Panc1 (cell line): ENCODE data around the gene TANC1.

ENCODE experiments used
- POLR2AphosphoS5 ChIP-seq: IDR thresholded peaks from 2 replicates; pipeline ENCODE4 v1.6.1; 2012; ENCODE audit warnings: mild to moderate bottlenecking, low read depth, low read length, moderate library complexity
- SIN3A ChIP-seq: IDR thresholded peaks from 2 replicates; pipeline ENCODE4 v1.6.1; 2012; ENCODE audit warnings: low read depth, mild to moderate bottlenecking, low read length, moderate library complexity, borderline replicate concordance; ENCODE audit not compliant: insufficient read depth
- TCF7L2 ChIP-seq: IDR thresholded peaks from 2 replicates; pipeline ENCODE4 v1.6.1; 2011; ENCODE audit warnings: mild to moderate bottlenecking, low read depth, low read length, inconsistent platforms
- TF ChIP-seq, protein P1 (sequence below): fragments of 450-650 bp; IDR thresholded peaks from 2 replicates; pipeline ENCODE4 v1.5.1; 2017; ENCODE audit warnings: mild to moderate bottlenecking
- TF ChIP-seq, protein P2 (sequence below), 2 experiments: IDR thresholded peaks; 2 replicates each; pipeline ENCODE4 v1.6.1; 2011 to 2012; ENCODE audit warnings: low read depth in 2 of 2, control low read depth in 1 of 2, low read length in 1 of 2, mild to moderate bottlenecking in 1 of 2, moderate library complexity in 1 of 2; ENCODE audit not compliant: insufficient read depth in 1 of 2

DNA sequence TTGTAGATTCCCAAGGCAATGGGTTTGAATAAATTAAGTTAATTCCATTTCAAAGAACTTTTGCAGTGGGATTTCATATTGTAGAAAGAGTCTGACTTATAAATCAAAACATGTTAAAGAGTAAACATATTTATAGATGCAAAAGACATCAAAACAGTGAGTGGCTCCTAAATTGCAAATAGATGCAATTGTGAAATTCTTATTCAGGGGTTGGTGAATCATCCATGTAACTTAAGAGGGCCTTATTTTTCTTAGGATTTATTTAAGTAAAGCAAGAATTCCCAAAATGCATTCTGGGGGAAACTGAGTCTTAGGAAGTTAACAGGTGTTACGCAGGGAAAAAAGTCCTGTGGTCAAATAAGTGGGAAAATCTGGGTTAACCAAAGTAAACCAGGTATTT, 11.3 kb downstream of the TANC1 start:
- TF ChIP-seq, protein P1, sequence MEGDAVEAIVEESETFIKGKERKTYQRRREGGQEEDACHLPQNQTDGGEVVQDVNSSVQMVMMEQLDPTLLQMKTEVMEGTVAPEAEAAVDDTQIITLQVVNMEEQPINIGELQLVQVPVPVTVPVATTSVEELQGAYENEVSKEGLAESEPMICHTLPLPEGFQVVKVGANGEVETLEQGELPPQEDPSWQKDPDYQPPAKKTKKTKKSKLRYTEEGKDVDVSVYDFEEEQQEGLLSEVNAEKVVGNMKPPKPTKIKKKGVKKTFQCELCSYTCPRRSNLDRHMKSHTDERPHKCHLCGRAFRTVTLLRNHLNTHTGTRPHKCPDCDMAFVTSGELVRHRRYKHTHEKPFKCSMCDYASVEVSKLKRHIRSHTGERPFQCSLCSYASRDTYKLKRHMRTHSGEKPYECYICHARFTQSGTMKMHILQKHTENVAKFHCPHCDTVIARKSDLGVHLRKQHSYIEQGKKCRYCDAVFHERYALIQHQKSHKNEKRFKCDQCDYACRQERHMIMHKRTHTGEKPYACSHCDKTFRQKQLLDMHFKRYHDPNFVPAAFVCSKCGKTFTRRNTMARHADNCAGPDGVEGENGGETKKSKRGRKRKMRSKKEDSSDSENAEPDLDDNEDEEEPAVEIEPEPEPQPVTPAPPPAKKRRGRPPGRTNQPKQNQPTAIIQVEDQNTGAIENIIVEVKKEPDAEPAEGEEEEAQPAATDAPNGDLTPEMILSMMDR = no peak
- TF ChIP-seq POLR2AphosphoS5 (no peak), SIN3A (no peak), TCF7L2 (no peak)
- TF ChIP-seq, protein P2, sequence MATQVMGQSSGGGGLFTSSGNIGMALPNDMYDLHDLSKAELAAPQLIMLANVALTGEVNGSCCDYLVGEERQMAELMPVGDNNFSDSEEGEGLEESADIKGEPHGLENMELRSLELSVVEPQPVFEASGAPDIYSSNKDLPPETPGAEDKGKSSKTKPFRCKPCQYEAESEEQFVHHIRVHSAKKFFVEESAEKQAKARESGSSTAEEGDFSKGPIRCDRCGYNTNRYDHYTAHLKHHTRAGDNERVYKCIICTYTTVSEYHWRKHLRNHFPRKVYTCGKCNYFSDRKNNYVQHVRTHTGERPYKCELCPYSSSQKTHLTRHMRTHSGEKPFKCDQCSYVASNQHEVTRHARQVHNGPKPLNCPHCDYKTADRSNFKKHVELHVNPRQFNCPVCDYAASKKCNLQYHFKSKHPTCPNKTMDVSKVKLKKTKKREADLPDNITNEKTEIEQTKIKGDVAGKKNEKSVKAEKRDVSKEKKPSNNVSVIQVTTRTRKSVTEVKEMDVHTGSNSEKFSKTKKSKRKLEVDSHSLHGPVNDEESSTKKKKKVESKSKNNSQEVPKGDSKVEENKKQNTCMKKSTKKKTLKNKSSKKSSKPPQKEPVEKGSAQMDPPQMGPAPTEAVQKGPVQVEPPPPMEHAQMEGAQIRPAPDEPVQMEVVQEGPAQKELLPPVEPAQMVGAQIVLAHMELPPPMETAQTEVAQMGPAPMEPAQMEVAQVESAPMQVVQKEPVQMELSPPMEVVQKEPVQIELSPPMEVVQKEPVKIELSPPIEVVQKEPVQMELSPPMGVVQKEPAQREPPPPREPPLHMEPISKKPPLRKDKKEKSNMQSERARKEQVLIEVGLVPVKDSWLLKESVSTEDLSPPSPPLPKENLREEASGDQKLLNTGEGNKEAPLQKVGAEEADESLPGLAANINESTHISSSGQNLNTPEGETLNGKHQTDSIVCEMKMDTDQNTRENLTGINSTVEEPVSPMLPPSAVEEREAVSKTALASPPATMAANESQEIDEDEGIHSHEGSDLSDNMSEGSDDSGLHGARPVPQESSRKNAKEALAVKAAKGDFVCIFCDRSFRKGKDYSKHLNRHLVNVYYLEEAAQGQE (IDR thresholded peaks at IDR 0.05; ENCODE audit: insufficient read depth in 1 of 2, low read depth in 2 of 2, low read length in 1 of 2) = no peak
